NCI-H1930 (cell line): ENCODE results near the gene ARSI.

Experiments
- DNase-seq, 2 experiments: peaks; one replicate each; lab custom pipeline; 2025; lab: John Stamatoyannopoulos, UW

Gene ARSI

GRCh38 chr5:150307617-150308426, 5.1 kb upstream of the ARSI start:
- DNase-seq, result no peak

- no peak for DNase-seq
Measured at GRCh38 chr5:150306775-150307174, 4.1 kb upstream of the ARSI start.

- DNase-seq, result no peak
Measured at GRCh38 chr5:150305557-150305956, 2.9 kb upstream of the ARSI start.

- no peak for DNase-seq
Measured at GRCh38 chr5:150305095-150305494, 2.4 kb upstream of the ARSI start.

- no peak for DNase-seq
Measured at GRCh38 chr5:150304481-150305081, 1.9 kb upstream of the ARSI start.

- DNase-seq, result no peak
Measured at GRCh38 chr5:150303660-150304386, 1.1 kb upstream of the ARSI start.

GRCh38 chr5:150303070-150303615, 438 bp upstream of the ARSI start:
- no peak for DNase-seq

GRCh38 chr5:150301901-150302300, 804 bp downstream of the ARSI start:
- no peak for DNase-seq

- DNase-seq, result no peak
Measured at GRCh38 chr5:150301170-150301505, 1.6 kb downstream of the ARSI start.

- no peak for DNase-seq
Measured at GRCh38 chr5:150300496-150301169, 2.1 kb downstream of the ARSI start.

GRCh38 chr5:150299571-150300327, 3.0 kb downstream of the ARSI start:
- no peak for DNase-seq

GRCh38 chr5:150298701-150299451, 3.8 kb downstream of the ARSI start:
- no peak for DNase-seq

GRCh38 chr5:150297934-150298595, 4.6 kb downstream of the ARSI start:
- no peak for DNase-seq

- DNase-seq, result no peak
Measured at GRCh38 chr5:150297236-150297890, 5.3 kb downstream of the ARSI start.

GRCh38 chr5:150296496-150296895, 6.2 kb downstream of the ARSI start:
- no peak for DNase-seq

- DNase-seq, result no peak
Measured at GRCh38 chr5:150295741-150296486, 6.8 kb downstream of the ARSI start.

- DNase-seq, result no peak
Measured at GRCh38 chr5:150295172-150295634, 7.5 kb downstream of the ARSI start.

GRCh38 chr5:150294551-150295071, 8.1 kb downstream of the ARSI start:
- DNase-seq, result no peak
